NB4 (cell line): ENCODE results near the gene ALPK3.

Experiments used
- CTCF ChIP-seq: IDR thresholded peaks from one replicate; pipeline ENCODE4 v1.5.1; 2012; ENCODE audit warnings: low read depth, low read length
- MYC ChIP-seq: IDR thresholded peaks from 2 replicates; pipeline ENCODE4 v1.6.1; 2011; ENCODE audit warnings: low read depth, low read length
- POLR2A ChIP-seq: IDR thresholded peaks from 2 replicates; pipeline ENCODE4 v1.6.1; 2011; ENCODE audit warnings: mild to moderate bottlenecking; ENCODE audit not compliant: insufficient read length; ENCODE audit errors: extremely low read depth
- TF ChIP-seq, protein P1 (sequence below): IDR thresholded peaks from 2 replicates; pipeline ENCODE4 v1.6.1; 2011; ENCODE audit warnings: low read depth, low read length

GRCh38 chr15:84781495-84781894, 35.7 kb upstream of the ALPK3 start:
- TF ChIP-seq CTCF, result no peak
- TF ChIP-seq POLR2A, result no peak
- no peak for TF ChIP-seq MYC
- TF ChIP-seq, protein P1, sequence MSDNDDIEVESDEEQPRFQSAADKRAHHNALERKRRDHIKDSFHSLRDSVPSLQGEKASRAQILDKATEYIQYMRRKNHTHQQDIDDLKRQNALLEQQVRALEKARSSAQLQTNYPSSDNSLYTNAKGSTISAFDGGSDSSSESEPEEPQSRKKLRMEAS, result no peak
